ENCODE data around the gene CNST. TPM values are rescaled to one million over a fixed set of nuclear protein-coding genes. Genes with fewer than 3 reads are reported as not detected.

The CNST gene
- total and polyA plus RNA-seq, 2 of the 13 experiments (the other 11 are each of a cell fraction or from before 2014, with no cell fraction given), result 6.3 to 12.4 TPM

- TF ChIP-seq LRRFIP1 (CRISPR knock-in tag; conservative IDR thresholded peaks at IDR 0.05) (no peak), BHLHE40 (IDR thresholded peaks at IDR 0.05; ENCODE audit: low read length) (no peak), ZFP36L1 (CRISPR knock-in tag; IDR thresholded peaks at IDR 0.05) (peak; percentile 89; the same call in 1 of the 2 replicates), SP5 (CRISPR knock-in tag; IDR thresholded peaks at IDR 0.05; ENCODE audit: borderline replicate concordance, low read depth) (peak; percentile 62; the same call in 1 of the 2 replicates), ATF7 (IDR thresholded peaks at IDR 0.05) (peak; percentile 63), ATF7 (CRISPR knock-in tag; IDR thresholded peaks at IDR 0.05) (no peak; the same call in 1 of the 2 replicates), SOX5 (CRISPR knock-in tag; IDR thresholded peaks at IDR 0.05; ENCODE audit: borderline replicate concordance) (peak; percentile 99), ZNF18 (CRISPR knock-in tag; IDR thresholded peaks at IDR 0.05; ENCODE audit: insufficient replicate concordance) (no peak), GPN1 (CRISPR knock-in tag; IDR thresholded peaks at IDR 0.05; ENCODE audit: borderline replicate concordance) (no peak), ZMAT5 (CRISPR knock-in tag; IDR thresholded peaks at IDR 0.05; ENCODE audit: borderline replicate concordance, low read depth) (no peak), ZNF34 (CRISPR knock-in tag; IDR thresholded peaks at IDR 0.05; ENCODE audit: borderline replicate concordance) (no peak), ZBTB20 (CRISPR knock-in tag; IDR thresholded peaks at IDR 0.05; ENCODE audit: borderline replicate concordance, low read depth) (0 out of 2 replicates have a peak, but pooled peaks have one; percentile 67), HNRNPK (IDR thresholded peaks at IDR 0.05; ENCODE audit: low read depth, low read length, poor library complexity, severe bottlenecking) (no peak), MAFG (CRISPR knock-in tag; IDR thresholded peaks at IDR 0.05) (no peak), JDP2 (CRISPR knock-in tag; IDR thresholded peaks at IDR 0.05; ENCODE audit: borderline replicate concordance) (no peak), ARHGAP35 (CRISPR knock-in tag; IDR thresholded peaks at IDR 0.05; ENCODE audit: borderline replicate concordance) (no peak), MZF1 (CRISPR knock-in tag; IDR thresholded peaks at IDR 0.05; ENCODE audit: borderline replicate concordance) (no peak), NFIB (CRISPR knock-in tag; IDR thresholded peaks at IDR 0.05; ENCODE audit: borderline replicate concordance) (no peak), NAIF1 (CRISPR knock-in tag; IDR thresholded peaks at IDR 0.05; ENCODE audit: borderline replicate concordance) (no peak), SMAD1 (CRISPR knock-in tag; IDR thresholded peaks at IDR 0.05; ENCODE audit: borderline replicate concordance, low read depth) (no peak), RAD51 (IDR thresholded peaks at IDR 0.05; ENCODE audit: borderline replicate concordance) (no peak), TBX2 (CRISPR knock-in tag; IDR thresholded peaks at IDR 0.05; ENCODE audit: borderline replicate concordance) (peak; percentile 89), ZNF484 (CRISPR knock-in tag; IDR thresholded peaks at IDR 0.05; ENCODE audit: borderline replicate concordance, low read depth) (no peak), ZNF704 (CRISPR knock-in tag; IDR thresholded peaks at IDR 0.05; ENCODE audit: borderline replicate concordance) (no peak)
These were observed 17.4 kb downstream of the CNST start (continued) for GRCh38 chr1:246583448-246584185.

Measured in HepG2 (cell line).